ENCODE results near the gene MRPL39. TPM values are rescaled to one million over a fixed set of nuclear protein-coding genes. Genes with fewer than 3 reads are reported as not detected.

MRPL39 gene
- total and polyA plus RNA-seq, 2 donors (not counting 3 experiments of a cell fraction or from before 2014, with no cell fraction given): 10.4 to 25.2 TPM

- no peaks in the 10 kb centered on the region for H3K9me3 ChIP-seq (replicated peaks; ENCODE audit: control insufficient read depth, insufficient read depth, low read length)
- H3K27me3 ChIP-seq (ENCODE audit: control insufficient read depth in 2 of 2, insufficient read depth in 2 of 2, low read length in 2 of 2): peaks cover 0 to 2% of the 10 kb centered on the region in 2 experiments
- dilution Hi-C loops (cut with MboI; ENCODE audit: extremely low pct_ligation_motif_present, low sequenced_read_pairs): no loop called here
- TF ChIP-seq JUN (IDR thresholded peaks at IDR 0.05; ENCODE audit: borderline replicate concordance, insufficient read depth, insufficient read length, low read depth): no peak
- TF ChIP-seq GATA2 (IDR thresholded peaks at IDR 0.05; ENCODE audit: insufficient read depth, insufficient read length, low read depth, low read length): no peak
- no peak for TF ChIP-seq EZH2 (IDR thresholded peaks at IDR 0.05; ENCODE audit: borderline replicate concordance, low read depth, low read length, severe bottlenecking)
- TF ChIP-seq POLR2A (IDR thresholded peaks at IDR 0.05; ENCODE audit: low read depth, low read length): no peak
- TF ChIP-seq FOS (IDR thresholded peaks at IDR 0.05; ENCODE audit: borderline replicate concordance, insufficient read depth, low read length): no peak
- TF ChIP-seq POLR2AphosphoS5 (IDR thresholded peaks at IDR 0.05; ENCODE audit: insufficient read depth, low read depth, low read length): no peak
- no peak for TF ChIP-seq MYC (IDR thresholded peaks at IDR 0.05; ENCODE audit: low read depth, low read length)
- TF ChIP-seq, protein P1, sequence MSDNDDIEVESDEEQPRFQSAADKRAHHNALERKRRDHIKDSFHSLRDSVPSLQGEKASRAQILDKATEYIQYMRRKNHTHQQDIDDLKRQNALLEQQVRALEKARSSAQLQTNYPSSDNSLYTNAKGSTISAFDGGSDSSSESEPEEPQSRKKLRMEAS (IDR thresholded peaks at IDR 0.05; ENCODE audit: insufficient read depth, insufficient read length): no peak
- TF ChIP-seq, protein P2, sequence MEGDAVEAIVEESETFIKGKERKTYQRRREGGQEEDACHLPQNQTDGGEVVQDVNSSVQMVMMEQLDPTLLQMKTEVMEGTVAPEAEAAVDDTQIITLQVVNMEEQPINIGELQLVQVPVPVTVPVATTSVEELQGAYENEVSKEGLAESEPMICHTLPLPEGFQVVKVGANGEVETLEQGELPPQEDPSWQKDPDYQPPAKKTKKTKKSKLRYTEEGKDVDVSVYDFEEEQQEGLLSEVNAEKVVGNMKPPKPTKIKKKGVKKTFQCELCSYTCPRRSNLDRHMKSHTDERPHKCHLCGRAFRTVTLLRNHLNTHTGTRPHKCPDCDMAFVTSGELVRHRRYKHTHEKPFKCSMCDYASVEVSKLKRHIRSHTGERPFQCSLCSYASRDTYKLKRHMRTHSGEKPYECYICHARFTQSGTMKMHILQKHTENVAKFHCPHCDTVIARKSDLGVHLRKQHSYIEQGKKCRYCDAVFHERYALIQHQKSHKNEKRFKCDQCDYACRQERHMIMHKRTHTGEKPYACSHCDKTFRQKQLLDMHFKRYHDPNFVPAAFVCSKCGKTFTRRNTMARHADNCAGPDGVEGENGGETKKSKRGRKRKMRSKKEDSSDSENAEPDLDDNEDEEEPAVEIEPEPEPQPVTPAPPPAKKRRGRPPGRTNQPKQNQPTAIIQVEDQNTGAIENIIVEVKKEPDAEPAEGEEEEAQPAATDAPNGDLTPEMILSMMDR (IDR thresholded peaks at IDR 0.05; ENCODE audit: extremely low read depth in 1 of 2, insufficient read depth in 1 of 2, low read depth in 1 of 2, low read length in 2 of 2): no peak
- no peak overlapping the region for H3K9ac ChIP-seq (replicated peaks; ENCODE audit: extremely low read depth, insufficient read depth, low read length)
- ChIA-PET CTCF (interaction anchor here (1.5 to 2.1 kb wide), 2 partner anchors 14 to 92 kb away, joined by 4 to 6 read pairs; no protein-coding TSS in a partner anchor), POLR2A (no interaction called here)
- H3K27ac ChIP-seq (ENCODE audit: insufficient read depth, low read depth, low read length): no peak overlapping the region
- H2AFZ ChIP-seq (ENCODE audit: low read depth, low read length): no peak overlapping the region
- no peaks in the 10 kb centered on the region for H3K79me2 ChIP-seq (ENCODE audit: control insufficient read depth, insufficient read depth, low read length)
- no peaks in the 10 kb centered on the region for H3K4me1 ChIP-seq (ENCODE audit: control insufficient read depth, extremely low read depth, insufficient read depth, low read length)
- no peak overlapping the region for H3K4me3 ChIP-seq (replicated peaks in 1 of 3; ENCODE audit: insufficient read depth in 1 of 3, low read depth in 1 of 3, low read length in 3 of 3)
- intact Hi-C loops (cut with micrococcal nuclease): no loop called here
- no peaks in the 10 kb centered on the region for H3K9me1 ChIP-seq (replicated peaks; ENCODE audit: control insufficient read depth, extremely low read depth, insufficient read depth, low read length)
- no TSS peak for BruUV-seq (replicated peaks)
- H3K4me2 ChIP-seq (ENCODE audit: insufficient read depth, low read length): no peak overlapping the region
- FAIRE-seq (no peak), DNase-seq (ENCODE audit: low read depth, low spot score) (no peak)
- no peaks in the 10 kb centered on the region for H3K36me3 ChIP-seq (ENCODE audit: control insufficient read depth in 2 of 2, extremely low read depth in 1 of 2, insufficient read depth in 2 of 2, low read length in 2 of 2)
- no peaks in the 10 kb centered on the region for H4K20me1 ChIP-seq (replicated peaks; ENCODE audit: control insufficient read depth, extremely low read depth, insufficient read depth, low read length)
Measured at GRCh38 chr21:25615880-25616279, 8.6 kb upstream of the MRPL39 start.

All from endothelial cell of umbilical vein (primary cell).